K562 (cell line): ENCODE measurements around the gene SORT1. TPM values are rescaled to one million over a fixed set of nuclear protein-coding genes. Genes with fewer than 3 reads are reported as not detected.

Experiments used
- ATAC-seq: fragments of 200-7000 bp; cut with Tn5 transposase; 3 replicates; pipeline ENCODE4 v1.9.1; 2020; ENCODE audit warnings: moderate library complexity
- BruUV-seq: library from RNA; stranded (reverse); fragments of 400-500 nt; replicated peaks from 2 replicates; lab custom pipeline; 2021; lab: Mats Ljungman, UMichigan
- CTCF ChIA-PET: fragments of 300-600 bp; formaldehyde crosslinking; extraction: SDS; loops from one replicate; lab custom pipeline; 2021; ENCODE audit warnings: low intra/inter-chr PET ratio; lab: Yijun Ruan, JAX
- POLR2A ChIA-PET: fragments of 300-600, 350-650 bp; sonication (Branson Sonifier 250); formaldehyde crosslinking; extraction: SDS; loops from one replicate; lab custom pipeline; 2021; ENCODE audit warnings: antibody characterized with exemption, inconsistent platforms; lab: Yijun Ruan, JAX
- DNase-seq, 4 experiments: peaks; one replicate each; pipeline versions ENCODE4 v3.0.0 to v3.0.0-alpha.2; 2011 to 2018; ENCODE audit warnings: low spot score in 3 of 4, mixed read lengths in 3 of 4; ENCODE audit errors: extremely low read depth in 1 of 4
- FAIRE-seq: peaks from 2 replicates; lab custom pipeline; 2011; peaks lifted over from hg19 to GRCh38; lab: Jason Lieb, UNC
- H2AFZ ChIP-seq: 2 replicates; pipeline ENCODE4 v1.6.0; 2011; ENCODE audit warnings: low read depth, low read length, control low read depth, inconsistent platforms
- H3K27ac ChIP-seq: fragments of 200-600 bp; 3 replicates; pipeline ENCODE4 v1.8.0; 2011; ENCODE audit warnings: low read depth, mild to moderate bottlenecking, control low read depth, inconsistent platforms, low read length, moderate library complexity, mixed read lengths; ENCODE audit errors: extremely low read depth
- H3K27me3 ChIP-seq, 2 experiments: fragments of 300-600 bp in 1 of 2; 2 replicates in 1 of 2; 3 replicates in 1 of 2; pipeline versions ENCODE4 v1.6.0 to v1.8.0; 2011; ENCODE audit warnings: inconsistent platforms in 2 of 2, low read length in 2 of 2, mild to moderate bottlenecking in 1 of 2, mixed read lengths in 1 of 2, moderate library complexity in 1 of 2; ENCODE audit not compliant: control insufficient read depth in 2 of 2, insufficient read depth in 2 of 2
- H3K36me3 ChIP-seq: fragments of 300-600 bp; 3 replicates; pipeline ENCODE4 v1.8.0; 2011; ENCODE audit warnings: mild to moderate bottlenecking, low read length, inconsistent platforms; ENCODE audit not compliant: control insufficient read depth, insufficient read depth
- H3K4me1 ChIP-seq, 2 experiments: fragments of 200-600 bp in 1 of 2; replicated peaks in 1 of 2; 2 replicates in 1 of 2; 3 replicates in 1 of 2; pipeline versions ENCODE4 v1.5.1 to v1.8.0; 2011; ENCODE audit warnings: inconsistent platforms in 2 of 2, low read length in 2 of 2, mild to moderate bottlenecking in 1 of 2, mixed read lengths in 1 of 2, moderate library complexity in 1 of 2; ENCODE audit not compliant: control insufficient read depth in 2 of 2, insufficient read depth in 2 of 2
- H3K4me2 ChIP-seq: 2 replicates; pipeline ENCODE4 v1.6.1; 2011; ENCODE audit warnings: low read length, control low read depth, inconsistent platforms, mixed read lengths; ENCODE audit not compliant: insufficient read depth
- H3K4me3 ChIP-seq: fragments of 200-600 bp; sonication (generic), shearing (Covaris generic); 2 replicates; pipeline ENCODE4 v1.5.1; 2016; ENCODE audit warnings: control low read depth, inconsistent platforms
- H3K79me2 ChIP-seq: fragments of 200-600 bp; 3 replicates; pipeline ENCODE4 v1.8.0; 2011; ENCODE audit warnings: low read length, inconsistent platforms; ENCODE audit not compliant: control insufficient read depth, insufficient read depth
- H3K9ac ChIP-seq, 2 experiments: 2 replicates each; pipeline versions ENCODE4 v1.6.0 to v1.6.1; 2011; ENCODE audit warnings: low read depth in 2 of 2, low read length in 2 of 2, control low read depth in 1 of 2, inconsistent platforms in 1 of 2, mild to moderate bottlenecking in 1 of 2, mixed read lengths in 1 of 2; ENCODE audit not compliant: insufficient read depth in 1 of 2
- H3K9me1 ChIP-seq: one replicate; pipeline ENCODE4 v1.6.0; 2011; ENCODE audit warnings: inconsistent platforms, mild to moderate bottlenecking, low read length, moderate library complexity; ENCODE audit not compliant: control insufficient read depth, insufficient read depth
- H3K9me3 ChIP-seq: replicated peaks from 2 replicates; pipeline ENCODE4 v1.5.1; 2011; ENCODE audit warnings: low read depth, low read length, inconsistent platforms; ENCODE audit not compliant: control insufficient read depth, insufficient read depth
- H4K20me1 ChIP-seq: replicated peaks from 2 replicates; pipeline ENCODE4 v1.6.1; 2011; ENCODE audit warnings: low read length, inconsistent platforms, mixed read lengths; ENCODE audit not compliant: control insufficient read depth, insufficient read depth
- ARNT ChIP-seq, 2 experiments: fragments of 450-650 bp; IDR thresholded peaks; 2 replicates each; pipeline ENCODE4 v1.6.1; 2016; ENCODE audit warnings: mild to moderate bottlenecking in 1 of 2
- E2F8 ChIP-seq: fragments of 450-650 bp; IDR thresholded peaks from 2 replicates; pipeline ENCODE4 v1.7.1; 2018; ENCODE audit warnings: mild to moderate bottlenecking, low read depth; ENCODE audit not compliant: partially characterized antibody
- EGR1 ChIP-seq: fragments of 450-650 bp; conservative IDR thresholded peaks from 2 replicates; pipeline ENCODE4 v1.6.1; 2017; ENCODE audit warnings: mild to moderate bottlenecking
- HNRNPLL ChIP-seq: fragments of 200-400 bp; formaldehyde crosslinking; IDR thresholded peaks from 2 replicates; pipeline ENCODE4 v1.6.1; 2017; ENCODE audit warnings: low read length, low read depth, mild to moderate bottlenecking; ENCODE audit not compliant: poor library complexity, severe bottlenecking
- MGA ChIP-seq: fragments of 450-650 bp; IDR thresholded peaks from 2 replicates; pipeline ENCODE4 v1.6.1; 2016; ENCODE audit warnings: mild to moderate bottlenecking, moderate library complexity
- ZBTB34 ChIP-seq: fragments of 250-450 bp; sonication (Bioruptor Pico); IDR thresholded peaks from 2 replicates; pipeline ENCODE4 v1.8.0; 2021; ENCODE audit warnings: mild to moderate bottlenecking, moderate library complexity
- WGBS: fragments of 100-300 bp; shearing (Covaris generic); methylation state at CpG from one replicate; pipeline ENCODE4 v1.1.6; 2016; ENCODE audit warnings: low coverage, mixed read lengths; ENCODE audit not compliant: insufficient coverage; ENCODE audit errors: missing lambda C conversion rate; 5-methylcytosine and 5-hydroxymethylcytosine counted together
- in situ Hi-C: fragments of 300-500 bp; cut with MboI; formaldehyde crosslinking; loops from 4 replicates; pipeline ENCODE4 v1.15.0; 2018; ENCODE audit warnings: inconsistent platforms, mixed read lengths
- intact Hi-C: fragments of 100-400 bp; cut with micrococcal nuclease; formaldehyde crosslinking; loops from 2 replicates; pipeline ENCODE4 v1.14.2; 2022
- polyA plus RNA-seq, 8 experiments: library from polyadenylated mRNA; depleted of rRNA in 4 of 8; stranded (reverse) in 5 of 8; unstranded in 3 of 8; fragments of >200 nt; fragmentation: Nextera tagmentation in 2 of 8; fragmentation: Illumina TruSeq in 1 of 8; extraction: Ambion mirVana in 2 of 8; extraction: Trizol in 1 of 8; gene quantifications; 2 replicates each; pipeline versions ENCODE4 v1.2.1 to v1.2.3, GENCODE V29; 2011 to 2014; ENCODE audit warnings: inconsistent platforms in 1 of 8, missing spikeins in 1 of 8
- total RNA-seq, 7 experiments: library from RNA; depleted of rRNA in 6 of 7; stranded (reverse); fragments of >200 nt in 6 of 7; fragmentation: Illumina TruSeq in 2 of 7; extraction: Trizol in 2 of 7; gene quantifications; 2 replicates each; pipeline versions ENCODE4 v1.2.1 to v1.2.3, GENCODE V29; 2011 to 2021; ENCODE audit warnings: low replicate concordance in 1 of 7

SORT1 gene
- total and polyA plus RNA-seq, 9 of the 15 experiments (the other 6 are each of a cell fraction or from before 2014, with no cell fraction given), result 27.4 to 112 (median 65.0) TPM

- no peaks in the 10 kb centered on the region for H4K20me1 ChIP-seq
- no peaks in the 10 kb centered on the region for H3K79me2 ChIP-seq
- no peaks in the 10 kb centered on the region for H3K9me1 ChIP-seq
- ChIA-PET CTCF (no interaction called here), POLR2A (interaction anchor here (0.6 to 1.7 kb wide), 4 partner anchors 10 to 25 kb away, joined by 3 to 5 read pairs (median 3); no protein-coding TSS in a partner anchor)
- DNase-seq (no peak), ATAC-seq (no peak; the same call in 2 of the 3 replicates), FAIRE-seq (no peak)
- no TSS peak for BruUV-seq
- H3K4me1 ChIP-seq, result no peaks in the 10 kb centered on the region
- WGBS, result 88% methylated on average over 4 of the region's 4 CpGs
- no peak overlapping the region for H3K4me2 ChIP-seq
- H3K36me3 ChIP-seq, result peaks cover 94% of the 10 kb centered on the region
- H3K27ac ChIP-seq, result no peak overlapping the region
- H3K9me3 ChIP-seq, result peaks cover 15% of the 10 kb centered on the region
- intact Hi-C loops (no loop called here), in situ Hi-C loops (no loop called here)
- no peak overlapping the region for H3K4me3 ChIP-seq
- no peak overlapping the region for H2AFZ ChIP-seq
- H3K9ac ChIP-seq, result 0 out of 4 replicates have a peak overlapping the region, but pooled peaks of 1 of the 2 experiments have one; percentile 46
- H3K27me3 ChIP-seq, result no peaks in the 10 kb centered on the region
- TF ChIP-seq E2F8, result no peak
- TF ChIP-seq ZBTB34, result no peak
- no peak for TF ChIP-seq EGR1
- no peak for TF ChIP-seq HNRNPLL
- no peak for TF ChIP-seq ARNT (IDR thresholded peaks at IDR 0.05)
- TF ChIP-seq MGA, result no peak
Observed at GRCh38 chr1:109335091-109335490, 62.6 kb downstream of the SORT1 start.
